ENCODE measurements around the gene C1QTNF2.

DNA sequence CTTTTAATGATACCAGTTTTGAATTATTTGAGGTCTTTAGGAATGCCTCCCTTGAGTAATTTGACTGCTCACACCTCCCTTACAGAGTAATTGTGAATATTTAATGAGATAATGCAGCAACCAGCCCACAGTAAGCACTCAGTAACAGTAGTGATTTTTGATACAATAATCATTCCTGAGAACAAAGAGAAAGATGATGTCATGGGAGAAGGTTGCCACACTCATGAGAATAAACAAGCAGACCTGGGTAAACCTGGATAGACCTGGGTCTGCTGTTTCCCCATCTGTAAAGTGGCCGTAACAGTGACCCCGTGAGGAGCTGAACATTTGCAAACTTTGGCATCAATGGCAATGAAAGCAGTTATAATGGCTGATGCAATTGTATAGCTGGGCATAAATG lies 4.2 kb downstream of the C1QTNF2 start:
- TF ChIP-seq, protein P1, sequence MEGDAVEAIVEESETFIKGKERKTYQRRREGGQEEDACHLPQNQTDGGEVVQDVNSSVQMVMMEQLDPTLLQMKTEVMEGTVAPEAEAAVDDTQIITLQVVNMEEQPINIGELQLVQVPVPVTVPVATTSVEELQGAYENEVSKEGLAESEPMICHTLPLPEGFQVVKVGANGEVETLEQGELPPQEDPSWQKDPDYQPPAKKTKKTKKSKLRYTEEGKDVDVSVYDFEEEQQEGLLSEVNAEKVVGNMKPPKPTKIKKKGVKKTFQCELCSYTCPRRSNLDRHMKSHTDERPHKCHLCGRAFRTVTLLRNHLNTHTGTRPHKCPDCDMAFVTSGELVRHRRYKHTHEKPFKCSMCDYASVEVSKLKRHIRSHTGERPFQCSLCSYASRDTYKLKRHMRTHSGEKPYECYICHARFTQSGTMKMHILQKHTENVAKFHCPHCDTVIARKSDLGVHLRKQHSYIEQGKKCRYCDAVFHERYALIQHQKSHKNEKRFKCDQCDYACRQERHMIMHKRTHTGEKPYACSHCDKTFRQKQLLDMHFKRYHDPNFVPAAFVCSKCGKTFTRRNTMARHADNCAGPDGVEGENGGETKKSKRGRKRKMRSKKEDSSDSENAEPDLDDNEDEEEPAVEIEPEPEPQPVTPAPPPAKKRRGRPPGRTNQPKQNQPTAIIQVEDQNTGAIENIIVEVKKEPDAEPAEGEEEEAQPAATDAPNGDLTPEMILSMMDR (IDR thresholded peaks at IDR 0.05): no peak
- TF ChIP-seq POLR2A (IDR thresholded peaks at IDR 0.05) (no peak), EP300 (IDR thresholded peaks at IDR 0.05) (no peak)

Data from stomach (tissue), 4 donors.